Measurements from ENCODE around the gene TANGO6. TPM values are rescaled to one million over a fixed set of nuclear protein-coding genes. Genes with fewer than 3 reads are reported as not detected.

The TANGO6 gene
- total and polyA plus RNA-seq, 2 of the 8 experiments (the other 6 are each of a cell fraction or from before 2014, with no cell fraction given), result 5.0 to 19.5 TPM

DNA sequence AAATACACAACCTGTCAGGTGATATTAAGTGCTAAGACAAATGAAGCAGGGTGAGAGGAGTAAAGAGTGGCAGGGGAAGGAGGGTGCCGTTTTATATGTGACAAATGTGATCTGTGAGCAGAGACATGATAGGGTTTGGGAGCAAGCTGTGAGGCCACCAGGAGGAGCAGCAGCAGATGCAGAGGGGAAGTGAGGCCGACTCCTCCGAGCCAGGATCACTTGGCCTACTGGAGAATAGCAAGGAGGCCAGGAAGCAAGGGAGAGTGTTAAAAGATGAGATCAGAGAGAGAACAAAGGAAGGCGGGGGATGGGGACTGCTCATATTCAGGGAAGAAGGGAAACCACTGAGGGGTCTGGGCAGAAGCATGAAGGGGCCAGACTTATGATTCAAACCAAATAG lies 129.4 kb downstream of the TANGO6 start (continued):
- no peak for TF ChIP-seq GABPA (IDR thresholded peaks at IDR 0.05; ENCODE audit: borderline replicate concordance, insufficient read depth, low read length)
- no peak for TF ChIP-seq FOSL1 (IDR thresholded peaks at IDR 0.05; ENCODE audit: insufficient read depth, low read depth, low read length)
- no peak for TF ChIP-seq JUN (IDR thresholded peaks at IDR 0.05; ENCODE audit: low read depth, low read length)
- TF ChIP-seq KDM4A (IDR thresholded peaks at IDR 0.05; ENCODE audit: low read depth, low read length, severe bottlenecking), result no peak
- TF ChIP-seq SP2 (IDR thresholded peaks at IDR 0.05; ENCODE audit: low read length), result no peak
- no peak for TF ChIP-seq POLR2A (IDR thresholded peaks at IDR 0.05; ENCODE audit: control extremely low read depth in 1 of 2, low read depth in 2 of 2, low read length in 2 of 2)
- TF ChIP-seq BACH1 (IDR thresholded peaks at IDR 0.05; ENCODE audit: low read length), result no peak
- no peak for TF ChIP-seq SRF (IDR thresholded peaks at IDR 0.05; ENCODE audit: low read depth, low read length)
- TF ChIP-seq SP1 (IDR thresholded peaks at IDR 0.05; ENCODE audit: low read depth, low read length), result no peak
- no peak for TF ChIP-seq MAFK (IDR thresholded peaks at IDR 0.05; ENCODE audit: low read depth, low read length)
- no peak for TF ChIP-seq TEAD4 (IDR thresholded peaks at IDR 0.05; ENCODE audit: low read depth, low read length)
- no peak for TF ChIP-seq PHF8 (conservative IDR thresholded peaks at IDR 0.05; ENCODE audit: low read depth, low read length)
- TF ChIP-seq, protein P1, sequence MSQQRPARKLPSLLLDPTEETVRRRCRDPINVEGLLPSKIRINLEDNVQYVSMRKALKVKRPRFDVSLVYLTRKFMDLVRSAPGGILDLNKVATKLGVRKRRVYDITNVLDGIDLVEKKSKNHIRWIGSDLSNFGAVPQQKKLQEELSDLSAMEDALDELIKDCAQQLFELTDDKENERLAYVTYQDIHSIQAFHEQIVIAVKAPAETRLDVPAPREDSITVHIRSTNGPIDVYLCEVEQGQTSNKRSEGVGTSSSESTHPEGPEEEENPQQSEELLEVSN (IDR thresholded peaks at IDR 0.05), result no peak
- no peak for TF ChIP-seq BCL11A (IDR thresholded peaks at IDR 0.05; ENCODE audit: low read depth in 2 of 2, low read length in 2 of 2)
- TF ChIP-seq GTF2F1 (IDR thresholded peaks at IDR 0.05; ENCODE audit: borderline replicate concordance, low read depth, low read length), result no peak
- no peak for TF ChIP-seq RNF2 (IDR thresholded peaks at IDR 0.05; ENCODE audit: borderline replicate concordance, low read depth, low read length, missing control alignments, poor library complexity, severe bottlenecking)
- no peak for TF ChIP-seq HDAC6 (IDR thresholded peaks at IDR 0.05; ENCODE audit: low read depth, low read length)
- no peak for TF ChIP-seq CBX8 (IDR thresholded peaks at IDR 0.05; ENCODE audit: borderline replicate concordance, low read depth, low read length)
- TF ChIP-seq YY1 (IDR thresholded peaks at IDR 0.05; ENCODE audit: low read depth, low read length), result no peak
- no peak for TF ChIP-seq SIX5 (IDR thresholded peaks at IDR 0.05; ENCODE audit: low read depth, low read length)
- no peak for TF ChIP-seq KDM5A (IDR thresholded peaks at IDR 0.05; ENCODE audit: low read length)
- no peak for TF ChIP-seq NANOG (IDR thresholded peaks at IDR 0.05; ENCODE audit: insufficient read depth, low read depth, low read length, poor library complexity, severe bottlenecking)
- TF ChIP-seq, protein P2, sequence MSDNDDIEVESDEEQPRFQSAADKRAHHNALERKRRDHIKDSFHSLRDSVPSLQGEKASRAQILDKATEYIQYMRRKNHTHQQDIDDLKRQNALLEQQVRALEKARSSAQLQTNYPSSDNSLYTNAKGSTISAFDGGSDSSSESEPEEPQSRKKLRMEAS (IDR thresholded peaks at IDR 0.05), result peak; percentile 27; the same call in 1 of the 2 replicates
- TF ChIP-seq HDAC2 (IDR thresholded peaks at IDR 0.05; ENCODE audit: borderline replicate concordance in 1 of 2, low read depth in 2 of 2, low read length in 2 of 2), result no peak
- TF ChIP-seq BRCA1 (IDR thresholded peaks at IDR 0.05; ENCODE audit: low read depth, low read length), result no peak
- peak; percentile 25; the same call in 1 of the 2 replicates for TF ChIP-seq KDM1A (IDR thresholded peaks at IDR 0.05; ENCODE audit: borderline replicate concordance, low read length)
